Astrocyte of the spinal cord (primary cell): Measurements from ENCODE around the gene TMCC1.

Experiments used
- DNase-seq: peaks from one replicate; pipeline ENCODE4 v3.0.0; 2011; ENCODE audit warnings: low read depth, low spot score
- H3K4me3 ChIP-seq: 2 replicates; pipeline ENCODE4 v1.5.1; 2011; ENCODE audit warnings: low read depth, mild to moderate bottlenecking, low read length, moderate library complexity
- in situ Hi-C: cut with HindIII; loops from 2 replicates; pipeline ENCODE4 v1.10.0; 2017; ENCODE audit warnings: low sequenced_read_pairs
- TF ChIP-seq, protein P1 (sequence below): IDR thresholded peaks from 2 replicates; pipeline ENCODE4 v1.5.1; 2012; ENCODE audit warnings: low read depth, mild to moderate bottlenecking, low read length, inconsistent platforms

The TMCC1 gene

GRCh38 chr3:129604767-129605166 is 288.7 kb downstream of the TMCC1 start:
- no peak for DNase-seq
- in situ Hi-C loops = no loop called here
- peak overlapping the region; percentile 61 for H3K4me3 ChIP-seq
- TF ChIP-seq, protein P1, sequence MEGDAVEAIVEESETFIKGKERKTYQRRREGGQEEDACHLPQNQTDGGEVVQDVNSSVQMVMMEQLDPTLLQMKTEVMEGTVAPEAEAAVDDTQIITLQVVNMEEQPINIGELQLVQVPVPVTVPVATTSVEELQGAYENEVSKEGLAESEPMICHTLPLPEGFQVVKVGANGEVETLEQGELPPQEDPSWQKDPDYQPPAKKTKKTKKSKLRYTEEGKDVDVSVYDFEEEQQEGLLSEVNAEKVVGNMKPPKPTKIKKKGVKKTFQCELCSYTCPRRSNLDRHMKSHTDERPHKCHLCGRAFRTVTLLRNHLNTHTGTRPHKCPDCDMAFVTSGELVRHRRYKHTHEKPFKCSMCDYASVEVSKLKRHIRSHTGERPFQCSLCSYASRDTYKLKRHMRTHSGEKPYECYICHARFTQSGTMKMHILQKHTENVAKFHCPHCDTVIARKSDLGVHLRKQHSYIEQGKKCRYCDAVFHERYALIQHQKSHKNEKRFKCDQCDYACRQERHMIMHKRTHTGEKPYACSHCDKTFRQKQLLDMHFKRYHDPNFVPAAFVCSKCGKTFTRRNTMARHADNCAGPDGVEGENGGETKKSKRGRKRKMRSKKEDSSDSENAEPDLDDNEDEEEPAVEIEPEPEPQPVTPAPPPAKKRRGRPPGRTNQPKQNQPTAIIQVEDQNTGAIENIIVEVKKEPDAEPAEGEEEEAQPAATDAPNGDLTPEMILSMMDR = no peak

GRCh38 chr3:129603991-129604749 is 289.3 kb downstream of the TMCC1 start:
- peak overlapping the region; percentile 61 for H3K4me3 ChIP-seq
- in situ Hi-C loops = no loop called here
- no peak for DNase-seq
- TF ChIP-seq, protein P1 = no peak

- TF ChIP-seq, protein P1 = no peak
- in situ Hi-C loops = no loop called here
- H3K4me3 ChIP-seq = peak overlapping the region; percentile 61
- no peak for DNase-seq
These were observed 290.0 kb downstream of the TMCC1 start for GRCh38 chr3:129603561-129603942.

GRCh38 chr3:129602730-129603560 is 290.6 kb downstream of the TMCC1 start:
- H3K4me3 ChIP-seq = peak overlapping the region; percentile 61
- in situ Hi-C loops = no loop called here
- TF ChIP-seq, protein P1 = no peak
- DNase-seq = peak; percentile 92

DNA sequence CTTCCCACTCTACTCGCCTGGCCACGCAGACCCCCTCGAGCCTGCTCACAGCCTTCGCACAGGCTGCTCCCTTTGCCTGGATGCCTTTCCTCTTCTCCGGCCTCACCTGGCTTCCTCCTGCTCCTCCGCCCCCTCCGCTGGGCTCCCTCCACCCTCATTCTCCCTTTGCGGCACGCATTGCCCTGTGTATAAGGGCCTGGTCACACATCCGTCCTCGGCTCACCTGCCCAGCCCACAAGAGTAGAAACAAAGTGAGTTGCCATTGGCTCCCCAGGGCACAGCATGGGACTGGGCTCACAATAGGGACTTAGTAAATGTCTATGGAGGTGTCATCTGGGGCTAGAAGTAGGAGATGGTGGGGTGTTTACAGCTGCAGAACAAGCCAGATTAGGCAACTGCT is 291.2 kb downstream of the TMCC1 start:
- TF ChIP-seq, protein P1 = no peak
- DNase-seq = no peak
- no peak overlapping the region for H3K4me3 ChIP-seq
- in situ Hi-C loops = no loop called here

DNA sequence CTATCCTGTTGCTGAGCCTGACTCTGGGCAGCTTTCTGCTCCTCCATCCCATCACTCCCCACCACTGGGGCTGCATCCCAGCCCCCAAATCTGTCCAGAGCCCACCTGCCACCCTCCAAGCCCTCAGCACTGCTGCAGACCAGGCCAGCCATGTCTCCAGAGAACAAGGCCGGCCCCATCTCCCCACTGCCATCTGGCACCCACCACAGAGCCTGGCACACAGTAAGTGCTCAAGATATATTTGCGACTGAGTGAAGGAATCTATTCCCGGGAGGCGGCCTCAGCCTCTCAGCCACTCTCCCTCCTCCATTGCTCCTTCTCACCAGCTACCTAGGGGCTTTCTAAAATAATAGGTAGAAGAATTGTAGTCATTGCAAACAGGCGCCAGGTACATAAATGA is 291.8 kb downstream of the TMCC1 start:
- in situ Hi-C loops = no loop called here
- TF ChIP-seq, protein P1 = no peak
- no peak overlapping the region for H3K4me3 ChIP-seq

More for the DNA sequence above, 291.8 kb downstream of the TMCC1 start:
- no peak for DNase-seq
